Stimulated activated CD4-positive, alpha-beta T cell treated with anti-CD3 and anti-CD28 coated beads, Interleukin-2, amount 100 ng/mL, for 48 hours (primary cell): ENCODE data around the gene METTL23.
A peak's percentile ranks its signal among the peaks of the same experiment; 100 is the strongest.
"Not testable (repeated sequence)": the region's sequence is repeated elsewhere in the genome, so short reads cannot be mapped to it uniquely, and the experiment has no call there.

Source experiments
- DNase-seq, 2 donors: peaks; one replicate each; pipeline ENCODE4 v3.0.0-alpha.2; 2020

The METTL23 gene

GRCh38 chr17:76695059-76695831 lies 31.4 kb upstream of the METTL23 start:
- no peak for DNase-seq

DNA sequence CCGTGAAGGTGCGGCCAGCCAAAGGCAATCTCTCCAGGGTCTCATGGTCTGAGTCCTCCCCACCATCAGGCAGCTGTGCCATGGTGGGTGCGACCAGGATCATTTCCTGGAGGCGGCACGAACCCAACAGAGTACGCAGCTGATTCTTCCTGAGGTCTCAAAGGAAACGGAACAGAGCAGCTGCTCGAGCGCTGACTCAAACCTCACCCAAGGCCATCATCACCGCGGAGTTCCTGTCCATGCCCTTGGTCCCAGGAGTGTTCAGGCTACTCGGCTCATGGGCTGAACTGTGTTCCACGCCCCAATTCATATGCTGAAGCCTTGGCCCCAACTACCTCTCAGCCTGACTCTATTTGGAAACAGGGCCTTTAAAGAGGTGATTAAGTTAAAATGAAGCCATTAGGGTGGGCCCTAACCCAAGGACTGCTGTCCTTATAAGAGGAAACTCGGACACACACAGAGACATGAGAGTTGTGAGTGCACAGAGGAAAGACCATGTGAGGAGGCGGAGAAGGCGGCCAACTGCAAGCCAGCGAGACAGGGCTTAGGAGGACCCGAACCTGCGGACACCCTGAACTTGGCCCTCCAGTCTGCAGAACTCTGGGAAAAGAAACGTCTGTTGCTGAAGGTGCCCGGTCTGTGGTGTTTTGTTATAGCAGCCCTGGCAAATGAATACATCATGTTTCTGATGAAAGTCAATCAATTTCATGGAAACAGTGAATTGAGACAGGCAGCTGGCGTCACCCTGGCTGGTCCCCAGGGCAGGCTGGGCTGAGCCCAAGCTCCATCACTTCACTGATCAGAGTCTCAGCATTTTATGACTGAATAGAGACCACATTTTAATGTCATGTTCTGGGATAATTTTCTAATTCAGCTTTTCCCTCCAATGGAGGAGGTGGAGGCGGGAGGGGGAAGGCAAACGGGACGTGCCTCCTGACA lies 29.6 kb upstream of the METTL23 start:
- no peak for DNase-seq

GRCh38 chr17:76697702-76698465 lies 28.8 kb upstream of the METTL23 start:
- DNase-seq: no peak

GRCh38 chr17:76698466-76698977 lies 28.1 kb upstream of the METTL23 start:
- not testable (repeated sequence) for DNase-seq

DNA sequence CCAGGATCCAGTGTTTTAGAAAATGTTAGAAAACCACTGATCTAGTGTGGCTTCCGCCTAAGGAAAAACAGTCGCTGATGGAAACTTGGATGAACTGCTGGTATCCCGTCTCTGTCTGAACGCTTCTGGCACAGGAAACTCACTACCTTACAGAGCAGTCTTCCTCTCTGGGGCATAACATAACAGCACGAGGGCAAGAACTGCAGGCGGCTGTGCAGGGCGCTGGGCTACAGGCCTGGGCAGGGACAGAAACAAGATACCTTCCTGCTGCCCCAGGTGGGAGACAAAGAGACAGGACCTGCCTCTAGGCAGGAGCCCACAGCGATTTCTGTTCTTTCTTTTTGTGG lies 26.4 kb upstream of the METTL23 start:
- no peak for DNase-seq

DNA sequence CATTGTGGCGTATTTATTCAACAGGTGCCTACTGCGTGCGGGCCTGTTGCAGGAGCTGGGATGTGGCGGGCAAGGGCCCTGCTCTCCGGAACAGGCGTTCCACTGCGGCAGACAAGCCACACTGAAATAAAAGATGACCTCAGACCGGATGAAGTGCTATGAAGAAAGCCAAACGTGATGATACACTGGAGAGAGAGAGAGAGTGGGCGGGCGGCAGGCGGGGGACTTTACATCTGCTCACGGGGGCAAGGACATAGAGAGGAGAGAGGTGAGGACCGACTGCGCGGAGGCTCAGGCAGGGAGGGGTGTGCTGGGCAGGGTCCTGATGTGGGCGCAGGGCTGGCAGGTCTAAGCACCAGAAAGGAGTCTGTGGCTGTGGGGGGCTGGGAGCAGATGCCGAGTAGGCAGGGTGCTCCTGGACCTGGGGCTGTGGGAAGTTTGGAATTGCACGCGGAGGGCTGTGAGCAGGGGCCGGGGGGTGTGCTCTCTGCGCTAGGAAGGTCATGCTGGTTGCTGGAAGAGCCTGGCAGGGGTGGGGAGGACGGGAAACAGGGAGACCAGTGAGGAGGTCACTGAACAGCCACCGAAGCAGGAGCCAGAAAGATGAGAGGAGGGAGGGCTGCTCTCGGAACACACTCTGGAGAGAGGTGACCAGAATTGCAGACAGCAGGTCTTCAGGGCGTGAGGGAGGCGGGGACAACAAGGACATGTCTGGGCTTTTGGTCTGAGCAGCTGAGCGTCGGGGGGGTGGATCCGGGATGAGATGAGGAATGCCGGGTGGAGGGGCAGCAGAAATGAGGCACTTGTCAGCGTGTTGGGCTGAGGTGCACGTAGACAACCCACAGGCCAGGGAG lies 25.8 kb upstream of the METTL23 start:
- no peak for DNase-seq

GRCh38 chr17:76701471-76701967 lies 25.1 kb upstream of the METTL23 start:
- no peak for DNase-seq

GRCh38 chr17:76702076-76702475 lies 24.6 kb upstream of the METTL23 start:
- DNase-seq: no peak

DNA sequence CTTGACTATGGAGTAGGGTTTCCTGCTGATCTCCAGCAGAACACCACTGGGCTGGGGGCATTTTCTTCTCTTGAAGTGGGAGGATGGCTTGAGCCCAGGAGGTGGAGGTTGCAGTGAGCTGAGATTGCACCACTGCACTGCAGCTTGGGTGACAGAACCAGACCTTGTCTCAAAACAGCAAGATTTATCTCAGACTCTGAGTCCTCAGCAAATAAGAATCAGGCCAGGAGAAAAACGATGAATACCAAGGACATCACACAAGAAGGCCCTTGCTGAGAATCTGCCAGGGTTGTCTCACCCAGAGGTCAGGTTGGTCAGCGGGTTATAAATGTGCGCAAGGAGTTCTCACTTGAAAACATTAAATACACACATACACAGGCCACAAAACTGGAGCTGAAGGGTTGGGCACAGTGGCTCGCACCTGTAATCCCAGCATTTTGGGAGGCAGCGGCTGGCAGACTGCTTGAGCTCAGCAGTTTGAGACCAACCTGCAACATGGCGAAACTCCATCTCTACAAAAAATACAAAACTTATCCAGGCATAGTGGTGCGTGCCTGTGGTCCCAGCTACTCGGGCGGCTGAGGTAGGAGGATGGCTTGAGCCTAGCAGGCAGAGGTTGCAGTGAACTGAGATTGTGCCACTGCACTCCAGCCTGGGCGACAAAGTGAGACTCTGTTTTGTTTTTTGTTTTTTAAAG lies 23.6 kb upstream of the METTL23 start:
- no peak for DNase-seq

GRCh38 chr17:76704805-76705204 lies 21.8 kb upstream of the METTL23 start:
- no peak for DNase-seq

DNA sequence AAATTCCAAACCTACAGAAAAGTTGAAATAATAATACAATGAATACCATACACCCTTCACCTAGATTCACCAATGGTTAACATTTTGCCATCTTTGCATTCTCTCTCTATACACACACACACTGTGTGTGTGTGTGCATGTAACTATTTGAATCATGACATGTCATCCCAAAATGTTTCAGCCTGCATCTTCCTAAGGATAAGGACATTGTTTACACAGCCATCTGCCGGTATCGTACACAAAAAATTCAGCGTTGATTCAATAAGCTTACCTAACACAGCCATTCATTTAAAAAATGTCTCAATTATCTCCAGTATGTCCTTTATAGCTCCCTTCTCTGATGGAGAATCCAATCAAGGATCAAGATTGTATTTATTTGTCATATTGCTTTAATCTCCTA lies 19.8 kb upstream of the METTL23 start:
- no peak for DNase-seq

GRCh38 chr17:76707985-76708807 lies 18.4 kb upstream of the METTL23 start:
- no peak for DNase-seq

DNA sequence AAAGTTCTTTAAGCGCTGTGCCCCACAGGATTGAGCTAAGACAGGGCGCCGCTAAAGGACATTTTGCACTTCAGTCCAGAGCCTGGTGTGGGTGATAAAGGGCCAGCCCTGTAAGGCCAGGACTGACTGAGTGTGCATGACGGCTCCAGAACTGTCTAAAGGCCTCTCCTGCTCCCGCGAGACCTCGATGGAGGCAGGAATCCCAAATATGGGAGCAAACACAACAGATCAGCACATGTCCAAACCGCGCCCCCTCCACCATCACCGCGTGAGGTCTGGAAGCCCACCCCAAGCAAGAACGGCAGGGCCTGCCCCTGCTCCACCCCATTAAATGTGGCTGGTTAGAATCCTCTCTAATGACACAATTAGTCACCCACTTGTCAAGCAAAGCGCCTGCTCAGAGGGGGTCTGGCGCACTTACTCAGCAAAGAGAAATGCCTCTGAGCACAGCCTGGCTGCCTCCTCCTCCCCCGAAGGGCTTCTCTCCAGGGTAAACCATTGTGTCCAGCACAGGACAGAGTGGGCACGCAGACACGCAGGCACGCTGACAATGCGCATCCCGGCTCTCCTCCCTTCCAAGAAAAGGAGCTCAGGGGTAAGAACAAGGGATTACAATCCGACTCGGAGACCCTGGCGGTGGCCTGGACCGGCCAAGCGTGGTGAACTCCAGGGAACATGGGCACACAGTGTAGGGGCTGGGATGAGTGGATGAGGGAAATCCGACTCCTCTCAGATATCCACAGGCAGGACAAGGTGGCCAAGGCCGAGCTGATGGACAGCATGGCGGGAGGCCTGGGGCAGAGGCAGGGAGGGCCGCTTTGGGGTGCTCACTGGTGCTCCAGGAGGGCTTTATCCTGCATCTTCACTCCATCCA lies 17.3 kb upstream of the METTL23 start:
- no peak for DNase-seq

- not testable (repeated sequence) for DNase-seq
Observed at GRCh38 chr17:76709951-76710862, 16.4 kb upstream of the METTL23 start.

GRCh38 chr17:76710863-76711611 lies 15.6 kb upstream of the METTL23 start, which contains the start of gene MXRA7:
TSS of gene MXRA7 (minus strand) at chr17:76710965. CDS start at chr17:76710946, 19 bp downstream.
- DNase-seq: peak in 1 of 2 donors; percentile 46

- not testable (repeated sequence) for DNase-seq
Observed at GRCh38 chr17:76712321-76712720, 14.3 kb upstream of the METTL23 start.

DNA sequence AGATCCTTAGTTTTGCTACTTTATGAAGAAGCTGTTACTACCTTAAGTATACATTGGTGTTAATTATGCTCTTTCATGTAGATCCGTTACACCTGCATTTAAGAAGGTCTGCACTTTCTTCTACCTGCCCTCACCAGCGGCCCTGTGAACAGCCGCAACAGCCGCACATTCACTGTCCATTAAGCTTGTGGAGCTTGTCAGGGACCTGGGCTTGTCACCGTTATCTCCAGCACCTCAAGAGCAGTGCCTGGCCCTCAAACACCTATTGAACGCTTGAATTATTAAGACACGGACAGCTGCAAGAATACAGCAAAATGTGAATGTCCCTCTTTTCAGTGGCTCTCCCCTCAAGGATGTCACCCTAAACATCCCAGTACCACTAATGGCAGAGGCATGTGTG lies 12.9 kb upstream of the METTL23 start:
- DNase-seq: no peak
